Heart left ventricle (tissue), 16 donors: ENCODE results near the gene CCL21. TPM values are rescaled to one million over a fixed set of nuclear protein-coding genes. Genes with fewer than 3 reads are reported as not detected.

Experiments
- ATAC-seq, 4 donors: fragments of 200-7000 bp; cut with Tn5 transposase; one replicate each; pipeline ENCODE4 v1.9.1; 2020 to 2022; ENCODE audit warnings: moderate library complexity in 4 of 4, mild to moderate bottlenecking in 3 of 4, moderate number of reproducible peaks in 1 of 4
- DNase-seq, 5 donors: peaks; one replicate each; pipeline ENCODE4 v3.0.0-alpha.2; 2020
- H3K27ac ChIP-seq, 12 donors: fragments of 200-600 bp; sonication (generic) in 4 of 12; one replicate each; pipeline versions ENCODE4 v1.5.0 to v1.8.0; 2016 to 2022; ENCODE audit warnings: mild to moderate bottlenecking in 2 of 12
- H3K27me3 ChIP-seq, 9 donors: fragments of 200-600 bp; sonication (generic) in 2 of 9; one replicate each; pipeline versions ENCODE4 v1.5.1 to v1.8.0; 2016 to 2022; ENCODE audit warnings: mild to moderate bottlenecking in 3 of 9
- H3K36me3 ChIP-seq, 9 donors: fragments of 200-600 bp; sonication (generic) in 2 of 9; one replicate each; pipeline versions ENCODE4 v1.5.0 to v1.8.0; 2018 to 2022; ENCODE audit warnings: mild to moderate bottlenecking in 2 of 9
- H3K4me1 ChIP-seq, 12 donors: fragments of 200-600 bp; sonication (generic) in 4 of 12; one replicate each; pipeline versions ENCODE4 v1.5.0 to v1.8.0; 2016 to 2022; ENCODE audit warnings: mild to moderate bottlenecking in 3 of 12
- H3K4me3 ChIP-seq, 12 donors: fragments of 200-600 bp; sonication (generic) in 4 of 12; one replicate each; pipeline versions ENCODE4 v1.5.0 to v1.8.0; 2017 to 2022; ENCODE audit warnings: mild to moderate bottlenecking in 9 of 12, moderate library complexity in 4 of 12
- H3K9me3 ChIP-seq, 12 donors: fragments of 200-600 bp; sonication (generic) in 4 of 12; one replicate each; pipeline versions ENCODE4 v1.5.0 to v1.8.0; 2016 to 2022; ENCODE audit warnings: mild to moderate bottlenecking in 1 of 12
- POLR2A ChIP-seq, 2 donors: fragments of 450-650 bp; IDR thresholded peaks; one replicate each; pipeline ENCODE4 v1.6.1; 2017; ENCODE audit warnings: antibody characterized with exemption in 2 of 2, mild to moderate bottlenecking in 2 of 2, moderate library complexity in 2 of 2
- WGBS, 4 donors: extraction: QIAGEN DNeasy Blood & Tissue Kit in 2 of 4; methylation state at CpG; one replicate each; pipeline versions ENCODE4 v1.1.5 to v1.1.7; 2013 to 2018; 5-methylcytosine and 5-hydroxymethylcytosine counted together
- intact Hi-C, 10 donors: fragments of 100-400 bp; cut with DNase I; formaldehyde crosslinking; loops; one replicate each; pipeline versions ENCODE4 v1.11.1 to v1.14.2; 2022
- polyA plus RNA-seq, 2 donors: library from polyadenylated mRNA; stranded (reverse); fragments of 200-250 nt; gene quantifications; one replicate each; pipeline ENCODE4 v1.2.3, GENCODE V29; 2013
- total RNA-seq, 9 donors: library from RNA; depleted of rRNA in 2 of 9; stranded (reverse); fragments of >200 nt in 2 of 9; fragmentation: NEBNext Ultra II Directional in 3 of 9; extraction: Animal tissue kit (Norgen Biotek cat#: 25700) in 3 of 9; gene quantifications; one replicate each; pipeline versions ENCODE4 v1.1.0 to v1.2.4, GENCODE V29; 2016 to 2023
- TF ChIP-seq, protein P1 (sequence below), 12 donors: fragments of 200-600 bp; sonication (generic) in 4 of 12; IDR thresholded peaks; one replicate each; pipeline versions ENCODE4 v1.5.0 to v1.8.0; 2018 to 2022; ENCODE audit warnings: antibody characterized with exemption in 12 of 12, mild to moderate bottlenecking in 5 of 12
- donor health status: ischemic (EF 13 %, LVEDD 7.1; RV severe dilation, severe dysfunction).
- donor health status: healthy with polysubstance abuse.
- donor health status: DM: no; HTN: yes; CAD: no.
- donor health status: DM: no; HTN: no; CAD: no.
- donor health status: ischemic (EF 25% LVEDD 6.9; RV normal size, moderate dysfunction).
- donor health status: ischemic (EF 25% LVEDD 5.7; RV mildly dilated, moderate dysfunction).
- donor health status: healthy.
- donor health status: DM: yes; HTN: yes; CAD: no.
- donor health status: ischemic (EF 35%, LVEDD 5.7; RV mildly dilated, moderate dysfunction).
- donor health status: nonischemic (EF 11% LVEDD 7.7; RV severe dilation, severe dysfunction).
- donor health status: DM: yes; HTN: yes; CAD: no.
- donor health status: PGD.
- donor health status: ischemic (EF 29% LVEDD 5.4; RV normal size, mild dysfunction).
- donor health status: nonischemic (EF 23%, LVEDD 6.1; RV moderate dilation, normal function).

Gene CCL21
- total and polyA plus RNA-seq, 11 donors: 1.3 to 156 (median 16.6) TPM

DNA sequence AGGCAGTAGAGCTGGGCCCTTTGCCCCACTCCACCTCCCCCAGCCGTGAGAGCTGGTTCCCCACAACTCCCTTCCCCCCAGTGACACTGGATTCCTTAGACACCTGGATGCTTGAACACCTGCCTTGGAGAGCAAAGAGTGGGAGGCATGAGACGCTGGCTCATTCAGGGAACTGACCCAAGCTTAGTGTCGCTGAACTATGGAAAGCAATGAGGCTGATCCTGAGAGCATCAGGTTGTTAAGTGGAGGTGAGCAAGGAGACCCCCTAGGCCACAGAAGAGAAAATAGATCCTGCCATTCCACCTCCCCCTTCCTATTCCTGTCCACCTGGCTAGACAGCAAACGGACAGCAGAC lies 20.8 kb downstream of the CCL21 start:
- Histone ChIP-seq H3K36me3 (no peaks in the 10 kb centered on the region), H3K27ac (no peak overlapping the region), H3K4me3 (no peak overlapping the region), H3K9me3 (no peaks in the 10 kb centered on the region), H3K4me1 (peaks cover 0 to 35% (median 0%) of the 10 kb centered on the region in 12 donors), H3K27me3 (no peaks in the 10 kb centered on the region)
- DNase-seq (no peak), ATAC-seq (no peak)
- no peak for TF ChIP-seq POLR2A (IDR thresholded peaks at IDR 0.05)
- TF ChIP-seq, protein P1, sequence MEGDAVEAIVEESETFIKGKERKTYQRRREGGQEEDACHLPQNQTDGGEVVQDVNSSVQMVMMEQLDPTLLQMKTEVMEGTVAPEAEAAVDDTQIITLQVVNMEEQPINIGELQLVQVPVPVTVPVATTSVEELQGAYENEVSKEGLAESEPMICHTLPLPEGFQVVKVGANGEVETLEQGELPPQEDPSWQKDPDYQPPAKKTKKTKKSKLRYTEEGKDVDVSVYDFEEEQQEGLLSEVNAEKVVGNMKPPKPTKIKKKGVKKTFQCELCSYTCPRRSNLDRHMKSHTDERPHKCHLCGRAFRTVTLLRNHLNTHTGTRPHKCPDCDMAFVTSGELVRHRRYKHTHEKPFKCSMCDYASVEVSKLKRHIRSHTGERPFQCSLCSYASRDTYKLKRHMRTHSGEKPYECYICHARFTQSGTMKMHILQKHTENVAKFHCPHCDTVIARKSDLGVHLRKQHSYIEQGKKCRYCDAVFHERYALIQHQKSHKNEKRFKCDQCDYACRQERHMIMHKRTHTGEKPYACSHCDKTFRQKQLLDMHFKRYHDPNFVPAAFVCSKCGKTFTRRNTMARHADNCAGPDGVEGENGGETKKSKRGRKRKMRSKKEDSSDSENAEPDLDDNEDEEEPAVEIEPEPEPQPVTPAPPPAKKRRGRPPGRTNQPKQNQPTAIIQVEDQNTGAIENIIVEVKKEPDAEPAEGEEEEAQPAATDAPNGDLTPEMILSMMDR (IDR thresholded peaks at IDR 0.05): no peak
- intact Hi-C loops: no loop called here
- WGBS, 4 donors: 82 to 90% (median 87%) methylated on average over 4 of the region's 4 CpGs

DNA sequence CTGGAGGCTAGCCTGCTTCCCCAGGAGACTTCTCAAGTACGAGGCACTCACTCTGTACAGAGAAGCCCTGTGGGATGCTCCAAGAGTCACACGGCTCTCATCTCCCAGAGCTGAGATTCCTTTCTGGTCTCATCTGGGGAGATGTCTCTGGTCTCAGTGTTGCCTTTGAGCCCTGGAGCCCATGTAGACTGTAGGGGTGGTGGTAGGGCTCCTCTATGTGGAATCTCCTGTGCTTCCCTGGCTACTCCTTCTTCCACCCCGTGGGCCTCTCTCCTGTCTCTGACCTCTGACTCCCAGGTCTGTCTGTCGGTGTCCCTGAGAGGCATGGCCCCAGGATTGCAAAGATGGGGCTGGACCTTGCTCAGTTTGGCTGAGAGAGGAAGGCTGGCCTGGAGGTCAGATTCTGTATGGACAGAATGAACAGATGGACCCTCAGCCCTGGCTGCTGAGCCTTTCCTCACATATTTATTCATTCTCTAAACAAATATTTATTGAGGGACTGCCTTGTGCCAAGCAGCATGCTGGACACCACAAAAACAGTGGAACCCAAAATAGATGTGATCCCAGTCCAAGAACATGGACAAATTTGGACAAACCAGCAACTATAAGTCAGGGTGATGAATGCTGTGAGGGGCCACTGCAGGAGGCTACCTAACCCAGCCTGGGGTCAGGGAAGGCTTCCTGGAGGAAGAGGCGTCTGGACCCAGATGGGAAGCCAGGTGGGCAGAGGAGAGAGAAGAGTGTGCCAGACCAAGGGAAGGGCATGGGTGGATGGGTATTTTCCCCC lies 21.4 kb downstream of the CCL21 start:
- Histone ChIP-seq H3K27ac (no peak overlapping the region), H3K36me3 (no peaks in the 10 kb centered on the region), H3K27me3 (no peaks in the 10 kb centered on the region), H3K4me1 (peaks cover 0 to 35% (median 0%) of the 10 kb centered on the region in 12 donors), H3K4me3 (no peak overlapping the region), H3K9me3 (no peaks in the 10 kb centered on the region)
- 80 to 82% (median 80%) methylated on average over 2 to 5 of the region's 5 CpGs for WGBS, 4 donors
- no peak for TF ChIP-seq POLR2A (IDR thresholded peaks at IDR 0.05)
- TF ChIP-seq, protein P1 (IDR thresholded peaks at IDR 0.05): no peak
- no peak for DNase-seq
- ATAC-seq: no peak
- intact Hi-C loops: no loop called here

DNA sequence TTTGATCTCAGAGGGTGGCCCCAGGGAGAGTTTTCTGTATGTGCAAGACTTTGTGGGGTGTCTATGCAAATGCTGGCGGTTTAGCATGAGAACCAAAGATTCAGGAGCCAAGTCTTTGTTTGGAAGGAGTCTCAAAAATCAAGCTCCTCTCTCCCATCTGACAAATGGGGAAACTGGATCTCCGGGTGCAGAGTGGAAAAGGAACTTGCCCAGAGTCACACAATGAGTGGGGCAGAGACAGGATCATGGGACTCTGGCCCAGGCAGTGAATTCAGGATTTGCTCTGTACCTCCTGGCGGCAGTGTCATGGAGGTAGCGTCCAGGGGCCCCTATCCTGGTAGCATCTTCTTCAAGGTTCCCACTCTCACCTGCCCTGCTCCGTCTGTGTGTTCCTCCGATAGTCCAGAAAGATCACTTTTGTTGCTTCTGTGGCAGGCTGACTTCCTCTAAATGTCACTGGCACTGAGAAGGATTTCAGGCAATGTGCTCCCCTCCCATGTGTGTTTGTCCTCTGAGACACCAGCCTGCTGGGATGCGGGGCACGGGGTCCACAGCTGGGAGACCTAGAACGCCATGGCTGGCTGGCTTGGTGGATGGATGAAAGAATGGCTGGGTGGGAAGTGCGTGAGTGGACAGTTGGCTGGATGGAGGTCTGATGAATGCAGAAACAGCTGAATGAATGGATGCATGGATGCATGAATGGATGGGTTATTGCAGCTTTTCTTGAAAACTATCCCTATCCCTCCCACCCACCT lies 22.5 kb downstream of the CCL21 start:
- Histone ChIP-seq H3K27me3 (no peaks in the 10 kb centered on the region), H3K4me1 (peaks cover 0 to 35% (median 0%) of the 10 kb centered on the region in 12 donors), H3K4me3 (no peak overlapping the region), H3K9me3 (no peaks in the 10 kb centered on the region), H3K36me3 (no peaks in the 10 kb centered on the region), H3K27ac (peak overlapping the region in 1 of 12 donors; percentile 67)
- no peak for DNase-seq
- ATAC-seq: no peak
- 88 to 92% (median 90%) methylated on average over 8 to 10 of the region's 10 CpGs for WGBS, 4 donors
- intact Hi-C loops: no loop called here
- no peak for TF ChIP-seq POLR2A (IDR thresholded peaks at IDR 0.05)
- TF ChIP-seq, protein P1 (IDR thresholded peaks at IDR 0.05): no peak

DNA sequence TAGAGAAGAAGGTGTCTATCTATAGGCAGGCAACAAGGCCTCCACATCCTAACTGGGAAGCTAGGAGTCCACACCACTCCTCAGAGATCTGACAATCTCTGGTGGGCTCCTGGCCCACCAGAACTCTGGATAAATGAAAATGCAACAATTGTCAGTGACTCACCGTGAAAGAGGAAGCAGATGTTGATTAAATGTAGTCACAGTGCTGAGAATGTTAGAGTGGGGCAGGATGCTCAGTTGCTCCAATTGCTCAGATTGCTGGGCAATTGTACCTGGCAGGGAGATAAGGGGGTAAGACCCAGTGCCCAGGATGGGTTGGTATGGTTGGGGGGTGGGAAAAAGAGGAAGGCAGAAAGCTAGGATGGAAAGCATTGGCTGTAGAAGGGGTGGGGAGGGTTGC lies 23.2 kb downstream of the CCL21 start:
- 44 to 70% (median 56%) methylated on average over 1 of the region's 1 CpG for WGBS, 4 donors
- DNase-seq: no peak
- peaks cover 0 to 33% (median 0%) of the 10 kb centered on the region in 12 donors for H3K4me1 ChIP-seq

More for the DNA sequence above, 23.2 kb downstream of the CCL21 start:
- intact Hi-C loops: no loop called here
- Histone ChIP-seq H3K27ac (peak overlapping the region in 1 of 12 donors; percentile 67), H3K4me3 (no peak overlapping the region), H3K9me3 (no peaks in the 10 kb centered on the region), H3K27me3 (no peaks in the 10 kb centered on the region), H3K36me3 (peaks cover 0 to under 1% (median 0%) of the 10 kb centered on the region in 9 donors)
- TF ChIP-seq POLR2A (IDR thresholded peaks at IDR 0.05): no peak
- TF ChIP-seq, protein P1 (IDR thresholded peaks at IDR 0.05): no peak
- no peak for ATAC-seq
